GM20000 (cell line): ENCODE data around the gene GOSR2.

ENCODE experiments used
- DNase-seq: peaks from one replicate; pipeline ENCODE4 v3.0.0; 2012; ENCODE audit warnings: low spot score
- TF ChIP-seq, protein P1 (sequence below): IDR thresholded peaks from 2 replicates; pipeline ENCODE4 v1.5.1; 2012; ENCODE audit warnings: mild to moderate bottlenecking, control low read depth; ENCODE audit errors: extremely low read depth, missing control alignments

Gene GOSR2

DNA sequence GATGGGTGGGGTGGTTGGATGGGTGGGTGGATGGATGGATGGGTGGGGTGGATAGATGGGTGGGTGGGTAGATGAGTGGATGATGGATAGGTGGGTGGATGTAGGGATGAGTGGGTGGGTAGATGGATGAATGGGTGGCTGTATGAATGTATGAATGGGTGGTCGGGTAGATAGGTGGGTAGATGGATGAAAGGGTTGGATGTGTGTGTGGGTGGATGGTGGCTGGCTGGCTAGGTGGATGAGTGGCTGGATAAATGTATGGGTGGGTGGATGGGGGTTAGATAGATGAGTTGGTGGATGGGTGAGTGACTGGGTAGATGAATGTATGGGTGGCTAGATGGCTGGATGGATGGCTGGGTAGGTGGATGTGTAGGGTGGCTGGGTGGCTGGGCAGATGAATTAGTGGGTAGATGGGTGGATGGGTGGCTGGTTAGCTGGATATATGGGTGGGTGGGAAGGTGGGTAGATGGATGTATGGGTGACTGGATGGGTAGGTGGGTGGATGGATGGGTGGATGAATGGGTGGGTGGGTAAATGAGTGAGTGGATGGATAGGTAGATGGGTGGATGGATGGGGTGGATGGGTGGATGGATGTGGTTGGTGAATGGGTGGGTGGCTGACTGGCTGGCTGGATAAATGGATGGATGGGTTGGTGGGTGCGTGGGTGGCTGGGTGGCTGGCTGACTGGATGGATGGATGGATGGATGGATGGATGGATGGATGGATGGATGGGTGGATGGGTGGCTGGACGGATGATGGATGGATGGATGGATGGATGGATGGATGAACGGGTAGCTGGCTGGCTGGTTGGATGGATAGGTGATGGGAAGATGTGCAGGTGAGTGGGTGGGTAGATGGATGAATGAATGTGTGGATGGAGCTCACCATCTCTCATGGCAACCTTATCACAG lies 18.9 kb upstream of the GOSR2 start:
- TF ChIP-seq, protein P1, sequence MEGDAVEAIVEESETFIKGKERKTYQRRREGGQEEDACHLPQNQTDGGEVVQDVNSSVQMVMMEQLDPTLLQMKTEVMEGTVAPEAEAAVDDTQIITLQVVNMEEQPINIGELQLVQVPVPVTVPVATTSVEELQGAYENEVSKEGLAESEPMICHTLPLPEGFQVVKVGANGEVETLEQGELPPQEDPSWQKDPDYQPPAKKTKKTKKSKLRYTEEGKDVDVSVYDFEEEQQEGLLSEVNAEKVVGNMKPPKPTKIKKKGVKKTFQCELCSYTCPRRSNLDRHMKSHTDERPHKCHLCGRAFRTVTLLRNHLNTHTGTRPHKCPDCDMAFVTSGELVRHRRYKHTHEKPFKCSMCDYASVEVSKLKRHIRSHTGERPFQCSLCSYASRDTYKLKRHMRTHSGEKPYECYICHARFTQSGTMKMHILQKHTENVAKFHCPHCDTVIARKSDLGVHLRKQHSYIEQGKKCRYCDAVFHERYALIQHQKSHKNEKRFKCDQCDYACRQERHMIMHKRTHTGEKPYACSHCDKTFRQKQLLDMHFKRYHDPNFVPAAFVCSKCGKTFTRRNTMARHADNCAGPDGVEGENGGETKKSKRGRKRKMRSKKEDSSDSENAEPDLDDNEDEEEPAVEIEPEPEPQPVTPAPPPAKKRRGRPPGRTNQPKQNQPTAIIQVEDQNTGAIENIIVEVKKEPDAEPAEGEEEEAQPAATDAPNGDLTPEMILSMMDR: no peak
- no peak for DNase-seq

DNA sequence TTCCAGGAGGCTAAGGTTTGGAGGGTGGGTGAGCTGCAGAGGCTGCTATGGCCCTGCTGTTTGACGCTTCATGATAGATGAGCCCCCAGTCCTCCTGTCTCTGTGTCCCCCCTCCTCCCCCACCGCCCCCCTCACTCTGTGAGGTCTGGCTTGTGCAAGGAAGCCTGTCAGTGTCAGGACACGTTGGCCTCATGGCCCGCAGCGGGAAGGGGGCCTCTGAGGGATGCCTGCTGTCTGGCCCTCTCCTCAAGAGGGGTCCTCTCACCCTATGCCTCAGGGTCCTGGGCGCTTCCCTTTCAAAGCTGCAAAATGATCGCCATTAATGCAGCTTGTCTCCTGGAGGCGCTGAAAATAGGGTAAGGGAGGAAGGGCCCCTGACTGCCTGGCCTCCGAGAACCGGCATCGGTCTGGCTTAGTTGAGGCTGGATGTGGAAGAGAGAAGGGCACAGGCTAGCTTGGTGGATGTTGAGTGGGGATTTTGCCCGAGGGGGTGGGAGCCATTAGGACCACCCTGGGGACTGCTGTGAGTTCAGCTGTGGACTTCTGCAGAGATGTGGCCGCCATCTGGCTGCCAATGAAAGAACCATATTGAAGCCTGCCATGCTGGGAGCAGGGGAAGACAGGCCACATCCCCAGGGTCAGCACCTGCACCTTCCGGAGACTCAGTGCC lies 14.8 kb upstream of the GOSR2 start:
- TF ChIP-seq, protein P1: no peak
- no peak for DNase-seq

DNA sequence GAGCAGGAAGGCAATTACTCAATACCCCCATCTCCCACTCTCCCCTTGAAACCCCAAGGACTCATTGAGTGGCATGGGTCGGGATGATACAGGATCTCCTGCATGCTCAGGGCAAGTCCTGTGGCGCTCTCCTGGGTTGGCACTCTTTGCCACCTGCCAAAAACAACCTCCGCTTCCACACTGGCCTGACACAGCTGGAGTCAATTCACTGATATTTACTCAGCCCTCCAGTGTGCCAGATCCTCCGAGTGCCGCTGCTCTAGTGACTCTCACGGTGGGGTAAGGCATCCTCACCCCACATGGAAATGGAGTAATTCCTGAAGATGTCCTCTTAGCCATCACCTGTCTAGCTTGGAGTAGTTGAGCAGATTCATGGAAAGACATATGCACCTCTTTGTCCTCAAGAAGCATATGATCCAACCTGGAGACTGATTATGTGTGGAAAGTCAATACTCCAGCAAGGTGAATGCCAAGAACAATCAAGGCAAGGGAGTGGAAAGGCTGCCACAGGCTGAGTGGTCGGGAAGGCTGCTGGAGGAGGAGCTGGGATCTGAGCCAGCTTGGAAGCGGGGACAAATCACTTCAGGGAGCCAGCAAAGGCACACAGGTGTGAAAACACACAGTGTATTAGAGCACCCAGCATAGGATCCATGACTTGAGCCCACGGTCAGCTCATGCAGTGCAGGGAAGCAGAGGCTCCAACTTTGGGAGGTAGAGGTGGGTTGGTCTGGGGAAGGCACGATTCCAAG lies 12.6 kb upstream of the GOSR2 start:
- DNase-seq: no peak
- TF ChIP-seq, protein P1: no peak

DNA sequence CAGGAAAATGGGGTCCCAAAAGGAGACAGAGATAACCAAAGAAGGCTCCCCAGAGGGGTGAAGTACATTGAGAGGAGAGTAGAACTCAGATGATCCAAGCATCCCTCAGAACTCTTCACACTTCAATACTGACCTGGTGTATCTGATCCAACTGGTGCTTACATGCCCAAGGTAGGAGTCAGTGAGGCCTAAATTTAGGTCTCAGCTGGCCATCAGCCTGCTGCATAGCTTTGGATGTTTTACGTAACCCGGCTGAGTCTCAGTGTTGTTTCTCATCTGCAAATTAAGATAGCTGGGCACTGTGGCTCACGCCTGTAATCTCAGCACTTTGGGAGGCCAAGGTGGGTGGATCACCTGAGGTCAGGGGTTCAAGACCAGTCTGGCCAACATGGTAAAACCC lies 11.6 kb upstream of the GOSR2 start:
- TF ChIP-seq, protein P1: no peak
- no peak for DNase-seq

DNA sequence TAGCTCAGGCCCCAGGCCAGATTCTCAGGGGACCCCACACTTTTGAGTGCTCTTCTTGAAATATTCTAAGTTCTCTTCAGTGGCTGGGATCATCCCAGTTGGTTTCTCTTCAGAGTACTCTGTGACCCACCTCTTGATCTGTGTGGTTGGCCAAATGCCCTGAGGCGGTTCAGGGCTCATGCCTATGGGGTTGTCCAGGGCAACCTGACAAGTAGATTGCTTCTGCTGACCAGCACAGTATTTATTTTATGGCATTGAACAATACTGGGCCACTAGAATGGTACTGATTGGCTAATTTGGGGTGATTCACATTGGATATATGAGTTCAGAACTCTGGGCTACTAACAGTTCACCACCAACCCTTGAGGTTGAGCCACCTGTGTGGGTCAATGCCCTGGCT lies 7.4 kb upstream of the GOSR2 start:
- TF ChIP-seq, protein P1: no peak
- DNase-seq: no peak

DNA sequence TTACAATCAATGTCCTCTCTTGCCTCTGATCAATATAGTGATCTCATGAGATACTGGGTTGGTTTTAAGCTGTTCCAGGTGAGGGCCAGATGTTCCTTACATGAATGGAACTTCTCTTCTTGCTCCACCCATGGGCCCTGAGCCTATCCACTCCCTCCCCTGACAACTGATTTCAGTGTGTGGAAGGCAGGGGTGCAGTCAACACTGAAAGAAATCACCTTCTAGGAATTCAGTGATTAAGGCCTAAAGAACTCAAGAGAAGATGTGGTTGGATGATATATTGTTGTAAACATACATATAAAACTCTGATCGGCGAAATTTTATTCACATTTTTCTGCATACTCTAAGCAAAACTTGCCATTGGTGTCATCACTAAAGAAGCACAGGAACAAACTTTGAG lies 6.7 kb upstream of the GOSR2 start:
- no peak for DNase-seq
- TF ChIP-seq, protein P1: no peak
